ENCODE data around the gene ECT2. TPM values are rescaled to one million over a fixed set of nuclear protein-coding genes. Genes with fewer than 3 reads are reported as not detected.

Gene ECT2
- total RNA-seq, 2 donors from 2014 or later = 90.3 to 141 TPM

- WGBS, 2 experiments (ENCODE audit: insufficient coverage in 1 of 2, insufficient read length in 1 of 2) = 100% methylated on average over 1 of the region's 3 CpGs; no CpG with 5 or more reads in 1 of the 2 experiments
- H3K9ac ChIP-seq (ENCODE audit: extremely low read depth, low read length, poor library complexity, severe bottlenecking) = no peak overlapping the region
- H3K36me3 Mint-ChIP-seq (ENCODE audit: low read depth) = peaks cover 22% of the 10 kb centered on the region
- TF ChIP-seq CTCF (conservative IDR thresholded peaks at IDR 0.05) = no peak
- peaks cover 11% of the 10 kb centered on the region for H3K4me1 Mint-ChIP-seq
- no peak overlapping the region for H3K27ac ChIP-seq (ENCODE audit: low read depth, low read length)
- no peaks in the 10 kb centered on the region for H3K27me3 Mint-ChIP-seq (ENCODE audit: insufficient read depth)
- H3K4me3 ChIP-seq (ENCODE audit: low read length) = no peak overlapping the region
- no peak for DNase-seq
- no peaks in the 10 kb centered on the region for H3K4me1 ChIP-seq (ENCODE audit: control insufficient read depth, insufficient read depth, low read length)
- H3K36me3 ChIP-seq (ENCODE audit: control insufficient read depth, insufficient read depth, low read length) = peaks cover 43% of the 10 kb centered on the region
- no peak overlapping the region for H3K27ac Mint-ChIP-seq
- H3K27me3 ChIP-seq (ENCODE audit: control insufficient read depth, insufficient read depth, low read length, poor library complexity, severe bottlenecking) = no peaks in the 10 kb centered on the region
- H3K9me3 ChIP-seq (ENCODE audit: control insufficient read depth, low read length) = no peaks in the 10 kb centered on the region
- H3K4me3 Mint-ChIP-seq = no peak overlapping the region
- H3K9me3 Mint-ChIP-seq = no peaks in the 10 kb centered on the region
Measured at GRCh38 chr3:172813462-172813861, 62.9 kb downstream of the ECT2 start.

- Histone ChIP-seq H3K4me1 (ENCODE audit: control insufficient read depth, insufficient read depth, low read length) (no peaks in the 10 kb centered on the region), H3K9me3 (ENCODE audit: control insufficient read depth, low read length) (no peaks in the 10 kb centered on the region), H3K4me3 (ENCODE audit: low read length) (no peak overlapping the region), H3K36me3 (ENCODE audit: control insufficient read depth, insufficient read depth, low read length) (peaks cover 49% of the 10 kb centered on the region), H3K9ac (ENCODE audit: extremely low read depth, low read length, poor library complexity, severe bottlenecking) (no peak overlapping the region), H3K27ac (ENCODE audit: low read depth, low read length) (no peak overlapping the region), H3K27me3 (ENCODE audit: control insufficient read depth, insufficient read depth, low read length, poor library complexity, severe bottlenecking) (no peaks in the 10 kb centered on the region)
- DNase-seq = no peak
- 100% methylated on average over 1 of the region's 1 CpG; no CpG with 5 or more reads in 1 of the 2 experiments for WGBS, 2 experiments (ENCODE audit: insufficient coverage in 1 of 2, insufficient read length in 1 of 2)
- Mint-ChIP-seq H3K4me1 (peaks cover 11% of the 10 kb centered on the region), H3K4me3 (no peak overlapping the region), H3K27ac (no peak overlapping the region), H3K9me3 (no peaks in the 10 kb centered on the region), H3K27me3 (ENCODE audit: insufficient read depth) (no peaks in the 10 kb centered on the region), H3K36me3 (ENCODE audit: low read depth) (peaks cover 22% of the 10 kb centered on the region)
- TF ChIP-seq CTCF (conservative IDR thresholded peaks at IDR 0.05) = no peak
Measured at GRCh38 chr3:172814738-172815137, 64.2 kb downstream of the ECT2 start.

GRCh38 chr3:172815857-172816256 lies 65.3 kb downstream of the ECT2 start:
- no peaks in the 10 kb centered on the region for H3K27me3 Mint-ChIP-seq (ENCODE audit: insufficient read depth)
- Histone ChIP-seq H3K27me3 (ENCODE audit: control insufficient read depth, insufficient read depth, low read length, poor library complexity, severe bottlenecking) (no peaks in the 10 kb centered on the region), H3K9me3 (ENCODE audit: control insufficient read depth, low read length) (peaks cover 4% of the 10 kb centered on the region), H3K4me3 (ENCODE audit: low read length) (no peak overlapping the region), H3K27ac (ENCODE audit: low read depth, low read length) (no peak overlapping the region), H3K36me3 (ENCODE audit: control insufficient read depth, insufficient read depth, low read length) (peaks cover 55% of the 10 kb centered on the region), H3K4me1 (ENCODE audit: control insufficient read depth, insufficient read depth, low read length) (no peaks in the 10 kb centered on the region), H3K9ac (ENCODE audit: extremely low read depth, low read length, poor library complexity, severe bottlenecking) (no peak overlapping the region)
- peaks cover 25% of the 10 kb centered on the region for H3K36me3 Mint-ChIP-seq (ENCODE audit: low read depth)
- H3K27ac Mint-ChIP-seq = no peak overlapping the region
- H3K9me3 Mint-ChIP-seq = no peaks in the 10 kb centered on the region
- H3K4me3 Mint-ChIP-seq = no peak overlapping the region
- 76% methylated on average over 4 of the region's 4 CpGs; no CpG with 5 or more reads in 1 of the 2 experiments for WGBS, 2 experiments (ENCODE audit: insufficient coverage in 1 of 2, insufficient read length in 1 of 2)
- no peak for TF ChIP-seq CTCF (conservative IDR thresholded peaks at IDR 0.05)
- no peak for DNase-seq
- peaks cover 11% of the 10 kb centered on the region for H3K4me1 Mint-ChIP-seq

Measured in endodermal cell (in vitro differentiated cells).